Anterior cingulate cortex (tissue), 58 donors: ENCODE data around the gene FYB2.
A peak's percentile ranks its signal among the peaks of the same experiment; 100 is the strongest.

ENCODE experiments used
- DNase-seq, 58 donors: peaks; one replicate each; lab custom pipeline; 2025; lab: John Stamatoyannopoulos, UW

The FYB2 gene

GRCh38 chr1:56726706-56727105, 92.5 kb downstream of the FYB2 start:
- no peak for DNase-seq

GRCh38 chr1:56719171-56719570, 100.0 kb downstream of the FYB2 start:
- no peak for DNase-seq

- DNase-seq, result no peak
Observed at GRCh38 chr1:56715156-56715555, 104.0 kb downstream of the FYB2 start.

- DNase-seq, result no peak
Observed at GRCh38 chr1:56713112-56713511, 106.1 kb downstream of the FYB2 start.

- no peak for DNase-seq
Observed at GRCh38 chr1:56712150-56712549, 107.1 kb downstream of the FYB2 start.

GRCh38 chr1:56710646-56711045, 108.6 kb downstream of the FYB2 start:
- DNase-seq, result no peak

GRCh38 chr1:56709995-56710394, 109.2 kb downstream of the FYB2 start:
- DNase-seq, result no peak

- peak in 3 of 58 donors; percentile 1 to 14 (median 4) for DNase-seq
Observed at GRCh38 chr1:56709269-56709880, 109.8 kb downstream of the FYB2 start.

- DNase-seq, result no peak
Observed at GRCh38 chr1:56707379-56707778, 111.8 kb downstream of the FYB2 start.

GRCh38 chr1:56703747-56704146, 115.5 kb downstream of the FYB2 start:
- DNase-seq, result no peak

- no peak for DNase-seq
Observed at GRCh38 chr1:56696663-56697062, 122.5 kb downstream of the FYB2 start.

- no peak for DNase-seq
Observed at GRCh38 chr1:56688522-56689026, 130.6 kb downstream of the FYB2 start.

- no peak for DNase-seq
Observed at GRCh38 chr1:56686169-56686568, 133.0 kb downstream of the FYB2 start.

GRCh38 chr1:56683569-56683968, 135.6 kb downstream of the FYB2 start:
- no peak for DNase-seq

- DNase-seq, result no peak
Observed at GRCh38 chr1:56676571-56677035, 142.6 kb downstream of the FYB2 start.

GRCh38 chr1:56675763-56676162, 143.4 kb downstream of the FYB2 start:
- DNase-seq, result no peak

- DNase-seq, result no peak
Observed at GRCh38 chr1:56672579-56672978, 146.6 kb downstream of the FYB2 start.

GRCh38 chr1:56671542-56671941, 147.7 kb downstream of the FYB2 start:
- no peak for DNase-seq

GRCh38 chr1:56671085-56671484, 148.1 kb downstream of the FYB2 start:
- no peak for DNase-seq

GRCh38 chr1:56670350-56670749, 148.9 kb downstream of the FYB2 start:
- no peak for DNase-seq
